HUES64 (cell line): ENCODE data around the gene LSM12.
"Not testable (repeated sequence)": the region's sequence is repeated elsewhere in the genome, so short reads cannot be mapped to it uniquely, and the experiment has no call there.

Experiments
- H3K27ac ChIP-seq: 2 replicates; pipeline ENCODE4 v1.7.0; 2013; ENCODE audit warnings: low read depth, low read length, inconsistent platforms
- H3K27me3 ChIP-seq: 2 replicates; pipeline ENCODE4 v1.6.1; 2013; ENCODE audit warnings: mild to moderate bottlenecking, low read length; ENCODE audit not compliant: insufficient read depth
- H3K36me3 ChIP-seq: 2 replicates; pipeline ENCODE4 v1.6.1; 2013; ENCODE audit warnings: mild to moderate bottlenecking, low read length; ENCODE audit not compliant: insufficient read depth
- H3K4me1 ChIP-seq: 2 replicates; pipeline ENCODE4 v1.6.1; 2013; ENCODE audit warnings: mild to moderate bottlenecking, low read length, moderate library complexity; ENCODE audit not compliant: insufficient read depth
- H3K4me3 ChIP-seq: 2 replicates; pipeline ENCODE4 v1.5.1; 2013; ENCODE audit warnings: mild to moderate bottlenecking, low read length, moderate library complexity
- H3K9ac ChIP-seq: 2 replicates; pipeline ENCODE4 v1.6.1; 2013; ENCODE audit warnings: mild to moderate bottlenecking, low read depth, low read length
- H3K9me3 ChIP-seq: 2 replicates; pipeline ENCODE4 v1.6.1; 2013; ENCODE audit warnings: low read depth, low read length; ENCODE audit not compliant: insufficient read depth
- WGBS: fragments of 150-250, 120-280 bp; methylation state at CpG from one replicate; pipeline ENCODE4 v1.1.7; 2013; ENCODE audit warnings: missing lambda C conversion rate; 5-methylcytosine and 5-hydroxymethylcytosine counted together

Gene LSM12

GRCh38 chr17:44108440-44109311 lies 42.2 kb upstream of the LSM12 start:
- no peak overlapping the region; the same call in 1 of the 2 replicates for H3K9ac ChIP-seq
- no peaks in the 10 kb centered on the region for H3K36me3 ChIP-seq
- H3K27me3 ChIP-seq: no peaks in the 10 kb centered on the region
- H3K4me1 ChIP-seq: peaks cover 33% of the 10 kb centered on the region
- no peaks in the 10 kb centered on the region for H3K9me3 ChIP-seq
- no peak overlapping the region for H3K27ac ChIP-seq
- 70% methylated on average over 14 of the region's 16 CpGs for WGBS
- no peak overlapping the region for H3K4me3 ChIP-seq

GRCh38 chr17:44106801-44107200 lies 40.3 kb upstream of the LSM12 start:
- 91% methylated on average over 4 of the region's 4 CpGs for WGBS
- H3K4me1 ChIP-seq: peaks cover 28% of the 10 kb centered on the region
- no peak overlapping the region for H3K27ac ChIP-seq
- H3K9me3 ChIP-seq: no peaks in the 10 kb centered on the region
- no peaks in the 10 kb centered on the region for H3K27me3 ChIP-seq
- H3K4me3 ChIP-seq: no peak overlapping the region
- H3K36me3 ChIP-seq: no peaks in the 10 kb centered on the region
- H3K9ac ChIP-seq: no peak overlapping the region

- peaks cover 27% of the 10 kb centered on the region for H3K4me1 ChIP-seq
Measured at GRCh38 chr17:44105941-44106340, 39.5 kb upstream of the LSM12 start.

GRCh38 chr17:44105483-44105882 lies 39.0 kb upstream of the LSM12 start:
- no peaks in the 10 kb centered on the region for H3K27me3 ChIP-seq
- H3K36me3 ChIP-seq: no peaks in the 10 kb centered on the region
- WGBS: 70% methylated on average over 3 of the region's 3 CpGs
- H3K9ac ChIP-seq: no peak overlapping the region
- H3K4me3 ChIP-seq: no peak overlapping the region
- no peaks in the 10 kb centered on the region for H3K9me3 ChIP-seq
- H3K27ac ChIP-seq: no peak overlapping the region
- peaks cover 22% of the 10 kb centered on the region for H3K4me1 ChIP-seq

More at GRCh38 chr17:44105941-44106340, 39.5 kb upstream of the LSM12 start:
- Histone ChIP-seq H3K9ac (no peak overlapping the region), H3K4me3 (no peak overlapping the region), H3K9me3 (no peaks in the 10 kb centered on the region), H3K27ac (no peak overlapping the region), H3K27me3 (no peaks in the 10 kb centered on the region), H3K36me3 (no peaks in the 10 kb centered on the region)
- WGBS: 39% methylated on average over 2 of the region's 3 CpGs

- whole genome bisulfite sequencing: 86% methylated on average over 16 of the region's 16 CpGs
- H3K36me3 ChIP-seq: no peaks in the 10 kb centered on the region
- no peaks in the 10 kb centered on the region for H3K27me3 ChIP-seq
- H3K27ac ChIP-seq: no peak overlapping the region
- peaks cover 13% of the 10 kb centered on the region; the same call in 1 of the 2 replicates for H3K4me1 ChIP-seq
- no peak overlapping the region for H3K9ac ChIP-seq
- H3K4me3 ChIP-seq: no peak overlapping the region
- no peaks in the 10 kb centered on the region for H3K9me3 ChIP-seq
Measured at GRCh38 chr17:44102849-44103622, 36.6 kb upstream of the LSM12 start.

- not testable (repeated sequence) for H3K27ac ChIP-seq
- WGBS: 78% methylated on average over 5 of the region's 6 CpGs
Measured at GRCh38 chr17:44101858-44102257, 35.4 kb upstream of the LSM12 start.

GRCh38 chr17:44097110-44097958 lies 30.9 kb upstream of the LSM12 start:
- Histone ChIP-seq H3K27me3 (no peaks in the 10 kb centered on the region), H3K36me3 (peaks cover 2% of the 10 kb centered on the region; the same call in 1 of the 2 replicates), H3K9ac (no peak overlapping the region), H3K4me3 (no peak overlapping the region), H3K9me3 (no peaks in the 10 kb centered on the region), H3K4me1 (peaks cover 14% of the 10 kb centered on the region; the same call in 1 of the 2 replicates), H3K27ac (peak overlapping the region; percentile 99; the same call in 1 of the 2 replicates)
- 84% methylated on average over 13 of the region's 13 CpGs for WGBS

More at GRCh38 chr17:44101858-44102257, 35.4 kb upstream of the LSM12 start:
- not testable (repeated sequence) for H3K9me3 ChIP-seq, H3K27me3 ChIP-seq, H3K9ac ChIP-seq, H3K36me3 ChIP-seq, H3K4me3 ChIP-seq
- peaks cover 12% of the 10 kb centered on the region; the same call in 1 of the 2 replicates for H3K4me1 ChIP-seq

- peaks cover 16% of the 10 kb centered on the region for H3K36me3 ChIP-seq
- H3K4me1 ChIP-seq: peaks cover 9% of the 10 kb centered on the region; the same call in 1 of the 2 replicates
- no peaks in the 10 kb centered on the region for H3K9me3 ChIP-seq
- H3K9ac ChIP-seq: peak overlapping the region; percentile 82
- H3K27me3 ChIP-seq: no peaks in the 10 kb centered on the region
- H3K27ac ChIP-seq: peak overlapping the region; percentile 99
- H3K4me3 ChIP-seq: peak overlapping the region; percentile 53
- 9% methylated on average over 12 of the region's 12 CpGs for WGBS
Measured at GRCh38 chr17:44095647-44096496, 29.4 kb upstream of the LSM12 start.

- peak overlapping the region; percentile 82; the same call in 1 of the 2 replicates for H3K9ac ChIP-seq
- H3K27ac ChIP-seq: peak overlapping the region; percentile 99
- peak overlapping the region; percentile 53; the same call in 1 of the 2 replicates for H3K4me3 ChIP-seq
- no peaks in the 10 kb centered on the region for H3K9me3 ChIP-seq
- 12% methylated on average over 1 of the region's 2 CpGs for WGBS
- peaks cover 9% of the 10 kb centered on the region; the same call in 1 of the 2 replicates for H3K4me1 ChIP-seq
- peaks cover 18% of the 10 kb centered on the region for H3K36me3 ChIP-seq
- H3K27me3 ChIP-seq: no peaks in the 10 kb centered on the region
Measured at GRCh38 chr17:44095388-44095646, 28.8 kb upstream of the LSM12 start.
